Fibroblast of villous mesenchyme (primary cell): ENCODE data around the gene GMDS. TPM values are rescaled to one million over a fixed set of nuclear protein-coding genes. Genes with fewer than 3 reads are reported as not detected.

ENCODE experiments used
- DNase-seq: peaks from one replicate; pipeline ENCODE4 v3.0.0-alpha.2; 2010; ENCODE audit warnings: low read depth
- H3K4me3 ChIP-seq: 2 replicates; pipeline ENCODE4 v1.5.1; 2011; ENCODE audit warnings: low read depth, mild to moderate bottlenecking, low read length
- CTCF ChIP-seq: IDR thresholded peaks from 2 replicates; pipeline ENCODE4 v1.5.1; 2012; ENCODE audit warnings: low read depth, mild to moderate bottlenecking, low read length; ENCODE audit not compliant: insufficient read depth
- total RNA-seq: library from RNA; depleted of rRNA; stranded (reverse); fragments of >200 nt; gene quantifications from 2 replicates; pipeline ENCODE4 v1.2.3, GENCODE V29; 2012

GMDS gene
- total RNA-seq, 1 donor = 6.5 TPM

GRCh38 chr6:1630212-1630770, 615.1 kb downstream of the GMDS start:
- no peak overlapping the region for H3K4me3 ChIP-seq
- DNase-seq = no peak
- TF ChIP-seq CTCF = no peak

DNA sequence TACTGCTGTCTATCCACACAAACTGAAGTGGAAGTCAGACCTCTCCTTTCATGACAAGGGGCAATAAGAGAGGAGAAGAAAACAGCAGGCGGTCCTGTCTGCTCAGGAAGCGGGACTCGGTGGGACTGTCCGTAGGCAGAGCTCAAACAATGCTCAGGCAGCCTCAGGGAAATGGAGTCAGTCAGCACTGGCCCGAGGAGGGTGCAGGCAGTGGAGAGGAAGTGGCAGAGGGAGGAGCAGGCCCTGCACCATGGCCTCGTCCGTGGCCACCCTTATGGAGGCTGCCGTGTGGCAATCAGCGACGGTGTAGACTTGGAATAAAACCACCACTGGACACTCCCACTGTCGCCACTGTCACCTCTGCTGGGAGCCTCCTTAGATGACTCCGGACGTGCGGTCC, 616.1 kb downstream of the GMDS start:
- no peak for DNase-seq
- no peak overlapping the region for H3K4me3 ChIP-seq
- TF ChIP-seq CTCF = no peak

GRCh38 chr6:1627827-1628560, 617.4 kb downstream of the GMDS start:
- H3K4me3 ChIP-seq = no peak overlapping the region
- no peak for TF ChIP-seq CTCF
- no peak for DNase-seq

- no peak for DNase-seq
- no peak overlapping the region for H3K4me3 ChIP-seq
- no peak for TF ChIP-seq CTCF
Observed at GRCh38 chr6:1626481-1626880, 618.9 kb downstream of the GMDS start.

DNA sequence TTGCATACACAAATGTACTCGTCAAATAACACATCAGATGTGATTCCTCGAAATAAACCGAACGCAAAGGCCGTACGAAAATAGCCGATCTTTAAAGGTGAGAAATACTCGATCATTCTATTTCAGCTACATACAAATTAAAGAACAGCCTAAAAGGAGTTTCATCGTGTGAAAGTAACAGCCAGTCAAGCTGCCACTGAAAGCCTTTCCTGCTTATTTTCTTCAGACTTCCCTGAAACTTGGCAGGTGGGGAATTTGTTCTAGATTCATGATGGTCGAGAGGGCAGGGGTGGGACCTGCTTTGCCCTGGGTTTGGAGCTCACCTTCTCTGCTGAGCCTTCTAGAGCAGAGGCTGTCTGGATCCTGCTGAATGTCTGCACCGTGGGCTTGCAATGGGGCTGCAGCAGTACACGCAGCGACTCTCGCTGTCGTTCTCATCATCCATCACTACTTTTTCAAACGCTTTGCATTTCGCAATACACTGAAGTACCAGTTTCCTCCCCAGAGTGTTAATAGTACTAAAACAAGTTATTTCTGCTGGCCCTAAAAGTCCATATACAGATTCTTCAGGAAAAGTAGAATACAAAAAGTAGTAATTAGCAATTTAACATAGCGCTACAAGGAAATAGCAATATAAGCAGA, 619.5 kb downstream of the GMDS start:
- no peak for DNase-seq

More for the DNA sequence above, 619.5 kb downstream of the GMDS start:
- TF ChIP-seq CTCF = no peak
- no peak overlapping the region for H3K4me3 ChIP-seq
